ENCODE measurements around the gene FGF9. TPM values are rescaled to one million over a fixed set of nuclear protein-coding genes. Genes with fewer than 3 reads are reported as not detected.

FGF9 gene
- total RNA-seq, 3 donors from 2014 or later (not counting 1 experiment from before 2014, with no cell fraction given): 0.28 to 1.2 (median 0.80) TPM

DNA sequence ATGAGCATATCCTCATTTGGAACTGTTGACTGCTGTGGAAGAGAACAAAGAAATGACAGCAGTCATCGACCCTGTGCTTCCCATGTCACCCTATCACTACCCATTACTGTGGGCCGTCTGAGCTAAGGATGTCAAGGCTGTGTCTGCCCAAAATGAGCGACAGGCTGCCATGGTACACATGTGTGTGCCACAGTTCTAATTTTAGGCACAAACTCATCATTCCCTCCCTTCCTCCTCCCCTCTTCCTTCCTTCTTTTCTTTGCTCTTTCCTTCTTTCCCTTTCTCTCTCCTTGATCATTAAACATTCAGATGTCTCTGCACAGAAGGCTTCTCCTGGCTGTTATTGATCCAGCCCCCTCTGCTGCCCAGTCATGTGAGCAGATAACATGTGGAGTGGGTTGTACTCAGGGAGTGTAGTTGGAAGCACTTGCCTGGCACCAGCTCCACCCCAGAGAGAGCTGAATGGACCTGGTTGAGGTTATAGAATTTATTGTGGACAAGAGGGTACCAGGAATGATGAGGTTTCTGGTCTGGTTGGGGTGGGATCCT lies 6.3 kb downstream of the FGF9 start:
- H3K9me3 Mint-ChIP-seq: no peaks in the 10 kb centered on the region

GRCh38 chr13:21683034-21683733 lies 12.3 kb downstream of the FGF9 start:
- Histone ChIP-seq H3K4me1 (ENCODE audit: control insufficient read depth, insufficient read depth, low read length) (no peaks in the 10 kb centered on the region), H3K27ac (ENCODE audit: low read length) (no peak overlapping the region), H3K36me3 (ENCODE audit: control insufficient read depth, insufficient read depth, low read length) (no peaks in the 10 kb centered on the region), H3K9me3 (ENCODE audit: control insufficient read depth, insufficient read depth, low read length) (no peaks in the 10 kb centered on the region), H3K4me3 (ENCODE audit: low read length) (no peak overlapping the region), H3K27me3 (ENCODE audit: control insufficient read depth, insufficient read depth, low read length) (no peaks in the 10 kb centered on the region)
- Mint-ChIP-seq H3K36me3 (no peaks in the 10 kb centered on the region), H3K27me3 (ENCODE audit: low read depth in 2 of 2) (peaks cover 17 to 32% of the 10 kb centered on the region in 2 donors), H3K9me3 (no peaks in the 10 kb centered on the region), H3K27ac (no peak overlapping the region), H3K4me3 (no peak overlapping the region), H3K4me1 (no peaks in the 10 kb centered on the region)
- ATAC-seq: no peak
- intact Hi-C loops (cut with micrococcal nuclease): no loop called here
- 86% methylated on average over 6 of the region's 6 CpGs for WGBS (ENCODE audit: insufficient coverage)
- TF ChIP-seq, protein P1, sequence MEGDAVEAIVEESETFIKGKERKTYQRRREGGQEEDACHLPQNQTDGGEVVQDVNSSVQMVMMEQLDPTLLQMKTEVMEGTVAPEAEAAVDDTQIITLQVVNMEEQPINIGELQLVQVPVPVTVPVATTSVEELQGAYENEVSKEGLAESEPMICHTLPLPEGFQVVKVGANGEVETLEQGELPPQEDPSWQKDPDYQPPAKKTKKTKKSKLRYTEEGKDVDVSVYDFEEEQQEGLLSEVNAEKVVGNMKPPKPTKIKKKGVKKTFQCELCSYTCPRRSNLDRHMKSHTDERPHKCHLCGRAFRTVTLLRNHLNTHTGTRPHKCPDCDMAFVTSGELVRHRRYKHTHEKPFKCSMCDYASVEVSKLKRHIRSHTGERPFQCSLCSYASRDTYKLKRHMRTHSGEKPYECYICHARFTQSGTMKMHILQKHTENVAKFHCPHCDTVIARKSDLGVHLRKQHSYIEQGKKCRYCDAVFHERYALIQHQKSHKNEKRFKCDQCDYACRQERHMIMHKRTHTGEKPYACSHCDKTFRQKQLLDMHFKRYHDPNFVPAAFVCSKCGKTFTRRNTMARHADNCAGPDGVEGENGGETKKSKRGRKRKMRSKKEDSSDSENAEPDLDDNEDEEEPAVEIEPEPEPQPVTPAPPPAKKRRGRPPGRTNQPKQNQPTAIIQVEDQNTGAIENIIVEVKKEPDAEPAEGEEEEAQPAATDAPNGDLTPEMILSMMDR (IDR thresholded peaks at IDR 0.05): no peak
- no peak for DNase-seq

More for the DNA sequence above, 6.3 kb downstream of the FGF9 start:
- no peaks in the 10 kb centered on the region for H3K9me3 ChIP-seq (ENCODE audit: control insufficient read depth, insufficient read depth, low read length)
- H3K27me3 ChIP-seq (ENCODE audit: control insufficient read depth, insufficient read depth, low read length): peaks cover 24% of the 10 kb centered on the region
- no peak for ATAC-seq
- DNase-seq: no peak
- H3K4me1 ChIP-seq (ENCODE audit: control insufficient read depth, insufficient read depth, low read length): peaks cover 31% of the 10 kb centered on the region
- Mint-ChIP-seq H3K27ac (no peak overlapping the region), H3K4me1 (peaks cover 15 to 24% of the 10 kb centered on the region in 2 donors), H3K36me3 (no peaks in the 10 kb centered on the region), H3K4me3 (no peak overlapping the region), H3K27me3 (ENCODE audit: low read depth in 2 of 2) (peaks cover 35 to 38% of the 10 kb centered on the region in 2 donors)
- TF ChIP-seq, protein P1 (IDR thresholded peaks at IDR 0.05): no peak
- WGBS (ENCODE audit: insufficient coverage): 58% methylated on average over 3 of the region's 3 CpGs
- no peaks in the 10 kb centered on the region for H3K36me3 ChIP-seq (ENCODE audit: control insufficient read depth, insufficient read depth, low read length)
- intact Hi-C loops (cut with micrococcal nuclease): no loop called here
- no peak overlapping the region for H3K27ac ChIP-seq (ENCODE audit: low read length)
- no peak overlapping the region for H3K4me3 ChIP-seq (ENCODE audit: low read length)

- no peak for ATAC-seq
- H3K4me3 ChIP-seq (ENCODE audit: low read length): no peak overlapping the region
- H3K4me1 ChIP-seq (ENCODE audit: control insufficient read depth, insufficient read depth, low read length): no peaks in the 10 kb centered on the region
- no peaks in the 10 kb centered on the region for H3K4me1 Mint-ChIP-seq
- H3K36me3 ChIP-seq (ENCODE audit: control insufficient read depth, insufficient read depth, low read length): no peaks in the 10 kb centered on the region
- H3K27ac ChIP-seq (ENCODE audit: low read length): no peak overlapping the region
- H3K27me3 ChIP-seq (ENCODE audit: control insufficient read depth, insufficient read depth, low read length): no peaks in the 10 kb centered on the region
- WGBS (ENCODE audit: insufficient coverage): 85% methylated on average over 2 of the region's 2 CpGs
- no peaks in the 10 kb centered on the region for H3K9me3 ChIP-seq (ENCODE audit: control insufficient read depth, insufficient read depth, low read length)
- no peaks in the 10 kb centered on the region for H3K9me3 Mint-ChIP-seq
- TF ChIP-seq, protein P1 (IDR thresholded peaks at IDR 0.05): no peak
- peaks cover 18 to 25% of the 10 kb centered on the region in 2 donors for H3K27me3 Mint-ChIP-seq (ENCODE audit: low read depth in 2 of 2)
- intact Hi-C loops (cut with micrococcal nuclease): no loop called here
- H3K36me3 Mint-ChIP-seq: no peaks in the 10 kb centered on the region
- no peak for DNase-seq
- H3K27ac Mint-ChIP-seq: no peak overlapping the region
- H3K4me3 Mint-ChIP-seq: no peak overlapping the region
Observed at GRCh38 chr13:21684576-21684975, 13.7 kb downstream of the FGF9 start.
